CD4-positive, CD25-positive, alpha-beta regulatory T cell (primary cell): ENCODE measurements around the gene GFOD1. TPM values are rescaled to one million over a fixed set of nuclear protein-coding genes. Genes with fewer than 3 reads are reported as not detected.

Experiments
- ATAC-seq, 2 donors: fragments of 150-1000 bp; cut with Tn5 transposase; one replicate each; pipeline ENCODE4 v1.10.0; 2021; ENCODE audit warnings: low read depth in 2 of 2, moderate number of reproducible peaks in 2 of 2, moderate library complexity in 1 of 2
- DNase-seq, 3 donors: peaks; one replicate each; pipeline versions ENCODE4 v3.0.0 to v3.0.0-alpha.2; 2012 to 2022; ENCODE audit warnings: mixed read lengths in 1 of 3
- H3K27ac ChIP-seq: one replicate; pipeline ENCODE4 v1.7.0; 2013; ENCODE audit warnings: mild to moderate bottlenecking, low read length; ENCODE audit not compliant: insufficient read depth, poor library complexity, severe bottlenecking
- H3K27me3 ChIP-seq: one replicate; pipeline ENCODE4 v1.7.0; 2013; ENCODE audit warnings: low read length; ENCODE audit not compliant: control insufficient read depth, insufficient read depth
- H3K36me3 ChIP-seq: one replicate; pipeline ENCODE4 v1.7.0; 2013; ENCODE audit warnings: mild to moderate bottlenecking, low read length, moderate library complexity; ENCODE audit not compliant: control insufficient read depth, insufficient read depth
- H3K4me1 ChIP-seq: 2 replicates; pipeline ENCODE4 v1.7.0; 2013; ENCODE audit warnings: mild to moderate bottlenecking, low read length; ENCODE audit not compliant: insufficient read depth, control insufficient read depth, poor library complexity, severe bottlenecking
- H3K4me3 ChIP-seq: one replicate; pipeline ENCODE4 v1.7.0; 2013; ENCODE audit warnings: low read depth, mild to moderate bottlenecking, low read length, moderate library complexity
- H3K9me3 ChIP-seq, 2 experiments: 1 replicate in 1 of 2; 2 replicates in 1 of 2; pipeline ENCODE4 v1.7.0; 2013; ENCODE audit warnings: low read length in 2 of 2, mild to moderate bottlenecking in 1 of 2, moderate library complexity in 1 of 2; ENCODE audit not compliant: control insufficient read depth in 2 of 2
- H3K27ac Mint-ChIP-seq, 3 donors: one replicate each; pipeline ENCODE4 v1.8.0; 2020 to 2022; ENCODE audit warnings: mild to moderate bottlenecking in 3 of 3, mixed read lengths in 3 of 3, moderate library complexity in 2 of 3
- H3K27me3 Mint-ChIP-seq: one replicate; pipeline ENCODE4 v1.8.0; 2022; ENCODE audit warnings: mild to moderate bottlenecking, mixed read lengths
- H3K36me3 Mint-ChIP-seq: one replicate; pipeline ENCODE4 v1.8.0; 2020; ENCODE audit warnings: mixed read lengths
- H3K4me1 Mint-ChIP-seq, 4 donors: one replicate each; pipeline ENCODE4 v1.8.0; 2020 to 2022; ENCODE audit warnings: mixed read lengths in 4 of 4, mild to moderate bottlenecking in 1 of 4
- H3K4me3 Mint-ChIP-seq, 4 donors: one replicate each; pipeline ENCODE4 v1.8.0; 2020 to 2022; ENCODE audit warnings: mild to moderate bottlenecking in 4 of 4, mixed read lengths in 4 of 4, moderate library complexity in 3 of 4
- H3K9me3 Mint-ChIP-seq, 7 donors: one replicate each; pipeline ENCODE4 v1.8.0; 2020 to 2022; ENCODE audit warnings: mixed read lengths in 7 of 7, mild to moderate bottlenecking in 3 of 7, moderate library complexity in 2 of 7
- polyA plus RNA-seq, 4 donors: library from polyadenylated mRNA; unstranded; fragments of 300-500 nt; fragmentation: Illumina TruSeq; gene quantifications; one replicate each; pipeline ENCODE4 v1.2.3, GENCODE V29; 2021
- total RNA-seq: library from RNA; stranded (reverse); gene quantifications from one replicate; pipeline ENCODE4 v1.2.3, GENCODE V29; 2022

Gene GFOD1
- total and polyA plus RNA-seq, 5 donors from 2014 or later, result 0.06 to 1.8 (median 0.17) TPM

DNA sequence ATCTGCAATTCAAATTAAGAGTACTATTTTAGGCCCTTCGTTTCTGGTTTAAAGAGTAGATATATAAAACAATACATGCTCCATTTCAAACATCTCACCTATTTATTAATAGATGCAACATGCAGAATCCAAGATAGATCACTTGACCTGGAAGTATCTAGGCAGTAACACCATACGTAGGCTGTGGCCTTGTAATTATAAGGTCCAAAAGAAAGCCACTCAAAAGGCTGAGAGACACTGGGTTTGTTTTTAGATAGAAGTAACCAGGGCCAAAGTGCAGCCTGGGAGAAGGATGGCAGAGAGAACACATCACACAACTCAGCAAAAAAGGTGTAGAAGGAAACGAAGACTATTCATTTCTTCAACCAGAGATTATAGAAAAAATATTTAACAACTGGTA lies 8.4 kb upstream of the GFOD1 start:
- no peak overlapping the region for H3K27ac Mint-ChIP-seq
- DNase-seq (no peak), ATAC-seq (no peak)
- no peaks in the 10 kb centered on the region for H3K4me1 Mint-ChIP-seq
- H3K4me1 ChIP-seq, result no peaks in the 10 kb centered on the region
- no peaks in the 10 kb centered on the region for H3K36me3 Mint-ChIP-seq
- no peaks in the 10 kb centered on the region for H3K27me3 ChIP-seq
- no peak overlapping the region for H3K27ac ChIP-seq
- no peak overlapping the region for H3K4me3 ChIP-seq
- no peaks in the 10 kb centered on the region for H3K36me3 ChIP-seq
- H3K9me3 ChIP-seq, result no peaks in the 10 kb centered on the region
- no peak overlapping the region for H3K4me3 Mint-ChIP-seq
- H3K9me3 Mint-ChIP-seq, result peaks cover 0 to 4% (median 0%) of the 10 kb centered on the region in 7 donors
- H3K27me3 Mint-ChIP-seq, result peaks cover 17% of the 10 kb centered on the region

GRCh38 chr6:13495112-13495776 lies 7.8 kb upstream of the GFOD1 start:
- Histone ChIP-seq H3K36me3 (no peaks in the 10 kb centered on the region), H3K27ac (no peak overlapping the region), H3K4me3 (no peak overlapping the region), H3K9me3 (no peaks in the 10 kb centered on the region), H3K4me1 (no peaks in the 10 kb centered on the region), H3K27me3 (no peaks in the 10 kb centered on the region)
- ATAC-seq, result no peak
- H3K36me3 Mint-ChIP-seq, result no peaks in the 10 kb centered on the region
- H3K9me3 Mint-ChIP-seq, result peaks cover 0 to 4% (median 0%) of the 10 kb centered on the region in 7 donors
- no peak overlapping the region for H3K27ac Mint-ChIP-seq
- no peak for DNase-seq
- H3K4me1 Mint-ChIP-seq, result no peaks in the 10 kb centered on the region
- H3K27me3 Mint-ChIP-seq, result peaks cover 17% of the 10 kb centered on the region
- H3K4me3 Mint-ChIP-seq, result no peak overlapping the region

DNA sequence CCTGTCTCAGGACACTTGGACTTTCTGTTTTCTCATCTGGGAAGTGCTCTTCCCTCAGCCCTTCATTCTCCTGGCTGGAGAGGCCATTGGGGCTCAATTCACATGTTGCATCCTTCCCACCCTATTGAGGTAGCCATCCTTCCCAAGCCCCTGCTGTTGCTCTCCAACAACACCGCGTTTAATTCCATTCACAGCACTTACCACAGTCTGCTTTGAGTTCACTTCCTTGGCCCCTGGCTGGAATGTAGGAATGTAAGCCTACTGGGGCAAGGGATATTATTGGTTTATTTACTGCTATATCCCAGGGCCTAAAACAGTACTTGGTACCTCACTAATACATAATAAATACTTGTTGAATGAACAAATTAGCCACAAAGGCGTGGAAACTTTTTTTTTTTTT lies 6.7 kb upstream of the GFOD1 start:
- Histone ChIP-seq H3K27me3 (no peaks in the 10 kb centered on the region), H3K4me1 (no peaks in the 10 kb centered on the region), H3K9me3 (no peaks in the 10 kb centered on the region), H3K36me3 (no peaks in the 10 kb centered on the region), H3K27ac (no peak overlapping the region), H3K4me3 (no peak overlapping the region)
- no peak for DNase-seq
- peaks cover 0 to 4% (median 0%) of the 10 kb centered on the region in 7 donors for H3K9me3 Mint-ChIP-seq
- H3K4me1 Mint-ChIP-seq, result peaks cover 0 to 2% (median 0%) of the 10 kb centered on the region in 4 donors
- H3K36me3 Mint-ChIP-seq, result no peaks in the 10 kb centered on the region
- H3K4me3 Mint-ChIP-seq, result peak overlapping the region in 1 of 4 donors; percentile 30
- H3K27me3 Mint-ChIP-seq, result peaks cover 19% of the 10 kb centered on the region
- ATAC-seq, result no peak
- no peak overlapping the region for H3K27ac Mint-ChIP-seq

- H3K36me3 Mint-ChIP-seq, result no peaks in the 10 kb centered on the region
- DNase-seq (no peak), ATAC-seq (no peak)
- H3K27ac ChIP-seq, result no peak overlapping the region
- H3K4me1 ChIP-seq, result peaks cover 3% of the 10 kb centered on the region
- H3K4me3 ChIP-seq, result no peak overlapping the region
- H3K36me3 ChIP-seq, result no peaks in the 10 kb centered on the region
- peaks cover 0 to 10% (median 5%) of the 10 kb centered on the region in 4 donors for H3K4me1 Mint-ChIP-seq
- no peak overlapping the region for H3K27ac Mint-ChIP-seq
- H3K9me3 Mint-ChIP-seq, result peaks cover 0 to 4% (median 0%) of the 10 kb centered on the region in 7 donors
- no peaks in the 10 kb centered on the region for H3K9me3 ChIP-seq
- H3K27me3 Mint-ChIP-seq, result peaks cover 27% of the 10 kb centered on the region
- no peaks in the 10 kb centered on the region for H3K27me3 ChIP-seq
- peak overlapping the region in 1 of 4 donors; percentile 44 for H3K4me3 Mint-ChIP-seq
Observed at GRCh38 chr6:13493147-13493546, 5.7 kb upstream of the GFOD1 start.

- Histone ChIP-seq H3K27me3 (no peaks in the 10 kb centered on the region), H3K36me3 (no peaks in the 10 kb centered on the region), H3K4me3 (no peak overlapping the region), H3K9me3 (no peaks in the 10 kb centered on the region), H3K27ac (no peak overlapping the region), H3K4me1 (peaks cover 7% of the 10 kb centered on the region)
- ATAC-seq (no peak), DNase-seq (no peak)
- Mint-ChIP-seq H3K27me3 (peaks cover 27% of the 10 kb centered on the region), H3K4me1 (peaks cover 0 to 14% (median 5%) of the 10 kb centered on the region in 4 donors), H3K27ac (no peak overlapping the region), H3K9me3 (peaks cover 0 to 4% (median 0%) of the 10 kb centered on the region in 7 donors), H3K36me3 (no peaks in the 10 kb centered on the region), H3K4me3 (no peak overlapping the region)
Observed at GRCh38 chr6:13492357-13492756, 5.0 kb upstream of the GFOD1 start.

DNA sequence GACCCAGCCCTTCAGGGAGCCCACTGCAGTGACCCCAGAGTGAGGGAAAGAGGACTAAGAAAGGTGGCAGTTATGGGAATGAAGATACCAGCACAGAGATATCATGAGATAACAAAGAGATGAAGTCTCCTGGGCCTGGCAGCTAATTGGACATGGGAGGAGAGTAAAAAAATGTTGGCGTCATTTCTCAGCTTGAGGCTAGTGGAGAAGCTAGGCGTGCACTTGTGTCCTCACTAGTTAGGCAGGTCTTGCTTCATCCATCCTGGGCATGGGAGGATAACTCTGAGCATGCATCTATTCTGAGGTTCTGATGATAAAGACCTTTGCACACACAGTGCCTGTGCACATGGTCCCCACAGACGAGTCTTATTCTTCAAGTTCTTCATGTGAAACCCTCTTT lies 4.1 kb upstream of the GFOD1 start:
- H3K4me1 Mint-ChIP-seq, result peaks cover 0 to 17% (median 5%) of the 10 kb centered on the region in 4 donors
- H3K9me3 ChIP-seq, result no peaks in the 10 kb centered on the region
- ATAC-seq (no peak), DNase-seq (no peak)
- no peak overlapping the region for H3K4me3 ChIP-seq
- H3K4me1 ChIP-seq, result peaks cover 11% of the 10 kb centered on the region
- H3K27ac Mint-ChIP-seq, result no peak overlapping the region
- H3K27me3 ChIP-seq, result no peaks in the 10 kb centered on the region
- H3K4me3 Mint-ChIP-seq, result no peak overlapping the region
- peaks cover 27% of the 10 kb centered on the region for H3K27me3 Mint-ChIP-seq
- no peaks in the 10 kb centered on the region for H3K36me3 ChIP-seq
- H3K36me3 Mint-ChIP-seq, result no peaks in the 10 kb centered on the region
- peaks cover 0 to 4% (median 0%) of the 10 kb centered on the region in 7 donors for H3K9me3 Mint-ChIP-seq
- no peak overlapping the region for H3K27ac ChIP-seq

DNA sequence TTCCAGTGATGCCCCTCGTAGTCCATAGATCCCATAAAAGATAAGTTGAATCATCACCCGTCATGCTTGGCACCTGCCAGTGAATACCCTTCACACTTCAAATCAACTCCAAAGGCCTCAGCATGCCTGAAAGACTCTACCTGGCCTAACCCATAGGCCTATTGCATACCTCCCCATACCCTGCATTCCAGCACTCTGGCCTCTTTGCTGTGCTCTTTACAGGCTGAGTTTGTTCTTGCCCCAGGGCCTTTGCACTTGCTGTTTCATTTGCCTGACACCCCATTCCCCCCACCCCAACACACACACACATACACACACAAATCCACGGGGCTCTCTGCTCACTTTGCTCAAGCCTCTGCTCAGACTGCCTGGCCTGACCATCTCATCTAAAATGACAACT lies 3.0 kb upstream of the GFOD1 start:
- Histone ChIP-seq H3K27ac (no peak overlapping the region), H3K27me3 (peaks cover 2% of the 10 kb centered on the region), H3K9me3 (no peaks in the 10 kb centered on the region), H3K36me3 (no peaks in the 10 kb centered on the region), H3K4me3 (no peak overlapping the region), H3K4me1 (peaks cover 22% of the 10 kb centered on the region)
- Mint-ChIP-seq H3K4me1 (peaks cover 5 to 28% (median 10%) of the 10 kb centered on the region in 4 donors), H3K27me3 (peaks cover 37% of the 10 kb centered on the region), H3K9me3 (peaks cover 0 to 3% (median 0%) of the 10 kb centered on the region in 7 donors), H3K4me3 (peak overlapping the region in 2 of 4 donors; percentile 11 to 74), H3K36me3 (no peaks in the 10 kb centered on the region), H3K27ac (no peak overlapping the region)
- ATAC-seq (no peak), DNase-seq (no peak)

- H3K9me3 ChIP-seq, result no peaks in the 10 kb centered on the region
- no peaks in the 10 kb centered on the region for H3K36me3 ChIP-seq
- H3K27ac ChIP-seq, result no peak overlapping the region
- peaks cover 5 to 36% (median 17%) of the 10 kb centered on the region in 4 donors for H3K4me1 Mint-ChIP-seq
- H3K9me3 Mint-ChIP-seq, result peaks cover 0 to 3% (median 0%) of the 10 kb centered on the region in 7 donors
- peaks cover 46% of the 10 kb centered on the region for H3K27me3 Mint-ChIP-seq
- no peak overlapping the region for H3K27ac Mint-ChIP-seq
- peaks cover 23% of the 10 kb centered on the region for H3K4me1 ChIP-seq
- ATAC-seq (no peak), DNase-seq (no peak)
- peaks cover 17% of the 10 kb centered on the region for H3K27me3 ChIP-seq
- peak overlapping the region; percentile 74 to 93 (median 89) for H3K4me3 Mint-ChIP-seq
- H3K36me3 Mint-ChIP-seq, result no peaks in the 10 kb centered on the region
- no peak overlapping the region for H3K4me3 ChIP-seq
Observed at GRCh38 chr6:13488896-13489237, 1.5 kb upstream of the GFOD1 start.
